ENCODE measurements around the gene FOXP1.

FOXP1 gene

DNA sequence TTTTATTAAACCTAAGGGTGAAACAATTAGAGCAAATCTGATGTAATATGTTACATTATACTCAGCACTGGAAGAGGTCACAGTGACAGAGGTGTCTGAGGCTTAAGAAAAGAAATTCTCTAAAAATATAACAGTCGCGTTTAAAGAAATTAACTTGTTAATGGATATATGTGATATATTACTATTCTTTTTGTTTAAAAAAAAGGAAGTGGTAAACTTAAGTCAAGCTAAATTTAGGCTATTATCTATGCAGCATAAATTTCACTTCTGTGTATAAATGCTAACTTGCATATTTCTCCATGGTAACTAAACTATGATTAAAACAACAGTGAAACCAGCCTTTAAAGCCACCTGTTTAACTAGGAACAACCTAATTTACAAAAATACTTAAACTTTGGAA, 191.3 kb downstream of the FOXP1 start:
- DNase-seq = no peak

- DNase-seq = no peak
These were observed 192.2 kb downstream of the FOXP1 start for GRCh38 chr3:71391361-71391760.

DNA sequence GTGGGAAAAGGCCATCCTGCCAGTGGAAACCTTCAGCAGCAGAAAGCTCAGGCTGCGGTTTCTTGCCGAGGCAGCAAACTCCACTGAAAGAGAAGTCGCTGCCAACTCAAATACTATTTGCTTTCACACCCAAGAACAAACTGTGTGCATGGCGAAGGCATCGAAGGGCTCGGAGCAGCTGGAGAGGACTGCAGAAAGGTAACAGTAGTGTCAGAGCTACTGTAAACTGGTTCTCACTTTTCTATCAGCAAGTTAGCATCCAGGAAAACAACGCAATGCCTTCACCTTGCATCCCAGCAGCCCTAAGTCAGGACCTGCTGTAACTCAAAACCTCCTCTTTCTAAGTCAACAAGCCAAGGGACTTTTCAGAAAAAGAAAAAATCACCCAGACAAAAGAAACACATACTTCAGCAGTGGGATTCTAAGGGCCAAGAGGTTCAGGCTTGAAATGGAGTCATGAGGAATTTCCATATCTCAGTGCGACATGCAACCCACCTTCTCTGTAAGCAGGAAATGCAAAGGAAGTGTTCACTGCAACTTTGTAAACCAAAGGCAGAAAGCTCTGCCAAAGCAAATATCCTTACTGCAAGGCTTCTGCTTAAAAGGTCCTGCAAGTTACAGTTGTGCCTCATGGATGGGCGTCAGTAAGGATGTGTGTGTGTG, 193.5 kb downstream of the FOXP1 start:
- no peak for DNase-seq

DNA sequence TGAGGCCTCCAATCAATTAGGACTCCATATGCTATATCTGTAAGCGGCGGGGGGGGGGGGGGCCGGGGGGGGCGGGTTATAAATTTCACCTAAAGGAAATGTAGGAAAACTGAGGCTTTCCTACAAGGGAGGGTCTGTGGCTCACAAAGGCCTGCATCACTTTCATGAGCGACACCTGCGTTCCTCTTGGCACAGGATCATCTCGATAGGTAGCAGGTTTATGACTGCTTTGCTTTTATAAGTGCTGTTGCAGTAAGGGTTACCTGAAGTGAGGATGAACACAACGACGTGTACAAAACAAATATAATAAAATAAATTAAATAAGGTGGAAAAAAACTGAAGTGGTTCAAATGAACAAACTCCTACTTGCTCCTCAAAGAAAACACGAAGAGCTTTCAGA, 194.3 kb downstream of the FOXP1 start:
- DNase-seq = no peak

- DNase-seq = no peak
These were observed 194.9 kb downstream of the FOXP1 start for GRCh38 chr3:71388535-71389120.

- DNase-seq = no peak
These were observed 195.9 kb downstream of the FOXP1 start for GRCh38 chr3:71387586-71387985.

DNA sequence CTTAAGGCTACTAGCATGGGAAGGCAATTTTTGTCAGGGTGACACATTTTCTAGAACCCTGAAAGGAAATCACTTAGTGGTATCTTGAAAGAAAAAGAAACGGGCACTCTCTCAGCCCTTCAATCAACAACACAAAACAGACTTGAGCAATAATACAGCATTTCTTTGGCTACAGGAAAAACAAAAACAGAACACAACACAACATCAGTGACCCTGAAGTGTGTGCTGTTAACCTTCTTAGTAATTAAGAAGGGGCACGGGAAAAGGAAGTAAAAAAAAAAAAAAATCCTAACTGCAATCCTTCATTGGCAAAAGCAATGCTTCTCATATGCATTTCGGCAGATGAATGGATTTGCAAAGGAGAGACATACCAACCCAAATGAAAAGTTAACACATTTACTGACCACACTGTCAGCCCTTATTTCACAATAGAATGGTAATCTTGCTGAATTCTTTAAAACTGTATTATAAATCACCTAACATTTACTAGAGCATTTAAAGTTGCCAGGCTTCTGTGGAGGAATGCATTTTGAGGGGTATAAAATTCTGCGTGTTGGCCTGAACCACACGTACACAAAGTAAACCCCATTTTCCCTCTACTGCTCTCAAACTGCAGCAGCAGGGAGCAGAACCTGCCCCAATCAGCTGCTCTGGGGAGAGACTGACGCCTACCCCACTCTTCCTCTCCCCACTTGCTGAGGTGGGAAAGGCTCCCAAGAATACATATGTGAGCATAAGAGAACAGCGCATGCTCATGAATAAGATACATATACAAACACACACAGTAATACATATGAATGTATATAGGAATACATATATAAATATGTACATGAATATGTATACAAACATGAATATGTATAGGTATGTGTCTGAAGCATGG, 198.5 kb downstream of the FOXP1 start:
- DNase-seq = no peak

GRCh38 chr3:71384388-71384787, 199.1 kb downstream of the FOXP1 start:
- no peak for DNase-seq

DNA sequence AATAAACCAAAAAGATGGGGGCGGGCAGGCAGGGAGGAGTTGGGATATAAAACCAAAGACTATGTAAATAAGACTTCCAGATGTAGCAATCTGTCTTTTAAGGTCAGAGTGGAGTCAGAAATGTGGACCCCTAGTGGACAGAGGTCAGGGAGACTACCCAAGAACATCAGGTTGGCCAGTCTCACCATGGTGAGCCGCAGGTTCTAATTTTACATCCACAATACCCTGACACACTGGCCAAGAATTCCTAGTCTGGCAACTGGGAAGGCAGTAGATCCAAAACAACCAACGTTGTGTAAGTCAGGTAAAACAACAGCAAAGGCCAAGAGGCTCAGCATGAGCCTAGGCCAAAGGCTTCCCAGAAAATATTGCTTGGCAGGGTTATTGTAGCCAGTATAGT, 203.4 kb downstream of the FOXP1 start:
- no peak for DNase-seq

GRCh38 chr3:71378509-71378908, 205.0 kb downstream of the FOXP1 start:
- DNase-seq = no peak

- no peak for DNase-seq
These were observed 206.6 kb downstream of the FOXP1 start for GRCh38 chr3:71376911-71377310.

GRCh38 chr3:71376503-71376902, 207.0 kb downstream of the FOXP1 start:
- DNase-seq = no peak

DNA sequence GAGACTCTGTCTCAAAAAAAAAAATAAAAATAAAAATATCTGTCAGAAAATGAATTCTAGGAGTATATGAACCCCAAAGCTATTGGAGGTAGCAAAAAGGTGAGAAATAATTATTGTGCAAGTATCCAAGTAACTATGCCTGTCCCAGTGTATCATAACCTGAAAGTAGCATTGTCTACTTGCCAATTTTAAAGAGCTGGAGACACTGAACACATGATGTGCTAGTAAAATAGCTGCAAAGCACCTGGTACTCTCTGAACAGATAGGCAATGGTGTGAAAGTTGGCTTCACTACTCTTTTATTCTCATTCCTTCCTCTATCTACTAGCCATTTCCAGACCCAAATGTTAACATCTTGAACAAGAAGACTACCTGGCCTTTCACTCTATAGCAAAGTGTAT, 208.9 kb downstream of the FOXP1 start:
- DNase-seq = no peak

DNA sequence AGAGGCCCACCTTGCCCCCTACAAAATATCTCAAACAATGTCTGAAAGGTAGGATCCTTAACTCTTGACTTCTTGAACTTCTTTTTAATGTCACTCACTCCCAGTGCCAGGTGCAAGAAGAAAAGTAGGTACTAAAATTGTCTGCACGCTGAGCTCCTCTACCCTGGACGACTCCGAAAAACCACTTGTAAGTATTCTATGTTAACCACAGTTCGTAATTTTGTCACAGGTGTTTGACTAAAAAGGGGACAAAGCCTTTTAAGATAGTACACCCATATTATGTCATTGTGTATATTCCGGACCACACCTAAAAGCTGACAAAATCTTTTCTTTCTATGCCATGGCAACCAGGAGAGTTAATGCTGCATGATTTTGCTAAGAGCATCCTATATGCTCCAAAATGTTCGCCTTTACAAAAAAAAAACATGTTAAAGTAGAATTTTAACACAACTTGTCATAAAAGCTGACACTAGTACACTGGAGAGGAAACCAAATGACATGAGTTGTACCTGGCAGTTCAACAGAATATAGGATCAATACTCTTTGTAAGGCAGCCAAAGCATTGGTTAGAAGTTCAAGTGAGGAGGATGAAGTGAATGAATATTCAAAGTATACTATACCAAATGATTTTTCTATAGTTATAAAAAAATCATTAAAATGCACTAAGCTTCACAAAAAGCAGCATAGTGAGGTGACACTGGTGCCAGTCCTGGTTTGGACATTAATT, 210.5 kb downstream of the FOXP1 start:
- no peak for DNase-seq

DNA sequence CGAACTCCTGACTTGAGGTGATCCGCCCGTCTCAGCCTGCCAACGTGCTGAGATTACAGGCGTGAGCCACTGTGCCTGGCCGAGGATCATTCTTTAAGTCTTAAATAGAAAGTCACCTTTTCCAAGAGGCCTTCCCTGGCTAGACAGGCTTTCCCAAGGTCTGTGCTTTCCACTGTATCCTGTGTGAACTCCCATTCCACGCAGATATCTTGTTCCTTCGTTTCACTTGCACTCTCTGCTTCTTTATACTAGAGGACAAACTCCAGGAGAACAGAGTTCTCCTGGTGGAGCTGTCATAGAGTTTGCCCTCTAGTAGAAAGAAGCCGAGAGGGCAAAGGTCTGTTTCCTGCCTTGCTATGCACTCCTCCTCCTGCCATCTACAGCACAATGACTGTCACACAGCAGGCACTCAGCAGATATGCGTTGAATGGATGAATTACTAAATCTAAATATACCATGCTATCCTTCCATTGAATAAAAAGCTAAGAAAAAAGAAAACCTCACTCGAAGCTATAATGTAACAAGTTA, 211.2 kb downstream of the FOXP1 start:
- no peak for DNase-seq

DNA sequence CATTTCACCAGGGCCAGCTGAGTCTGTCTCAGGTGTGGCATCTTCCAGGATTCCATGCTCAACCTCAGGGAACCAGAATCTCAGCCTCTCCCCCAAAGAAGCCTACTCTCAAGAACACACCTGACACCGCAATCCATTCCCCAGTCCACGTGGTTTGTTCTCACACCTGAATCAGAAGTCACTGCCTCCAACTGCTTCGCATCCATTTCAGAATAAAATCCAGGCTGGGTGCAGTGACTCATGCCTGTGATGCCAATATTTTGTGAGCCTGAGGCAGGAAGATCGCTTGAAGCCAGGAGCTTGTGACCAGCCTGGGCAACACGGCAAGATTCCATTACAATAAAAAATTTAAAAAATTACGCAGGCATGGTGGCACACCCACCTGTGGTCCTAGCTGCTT, 212.2 kb downstream of the FOXP1 start:
- DNase-seq = no peak

DNA sequence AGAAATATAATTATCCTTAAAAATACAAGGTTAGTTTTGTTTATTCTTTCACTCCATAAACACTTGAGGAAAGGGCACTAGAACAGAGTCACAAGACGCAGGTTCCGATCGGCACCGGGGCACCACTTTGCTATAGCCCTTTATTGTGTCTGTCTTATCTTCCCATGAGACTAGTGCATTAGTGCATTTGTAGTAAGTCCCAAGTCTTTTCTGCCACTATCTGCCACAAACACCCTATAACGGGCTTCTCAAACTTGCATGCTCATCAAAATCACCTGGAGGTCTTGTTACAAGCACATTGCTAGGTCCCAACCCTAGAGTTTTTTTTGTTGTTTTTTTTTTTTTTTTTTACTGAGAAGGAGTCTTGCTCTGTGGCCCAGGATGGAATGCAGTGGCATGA, 213.1 kb downstream of the FOXP1 start:
- no peak for DNase-seq

GRCh38 chr3:71369701-71370391, 213.7 kb downstream of the FOXP1 start:
- DNase-seq = no peak

DNA sequence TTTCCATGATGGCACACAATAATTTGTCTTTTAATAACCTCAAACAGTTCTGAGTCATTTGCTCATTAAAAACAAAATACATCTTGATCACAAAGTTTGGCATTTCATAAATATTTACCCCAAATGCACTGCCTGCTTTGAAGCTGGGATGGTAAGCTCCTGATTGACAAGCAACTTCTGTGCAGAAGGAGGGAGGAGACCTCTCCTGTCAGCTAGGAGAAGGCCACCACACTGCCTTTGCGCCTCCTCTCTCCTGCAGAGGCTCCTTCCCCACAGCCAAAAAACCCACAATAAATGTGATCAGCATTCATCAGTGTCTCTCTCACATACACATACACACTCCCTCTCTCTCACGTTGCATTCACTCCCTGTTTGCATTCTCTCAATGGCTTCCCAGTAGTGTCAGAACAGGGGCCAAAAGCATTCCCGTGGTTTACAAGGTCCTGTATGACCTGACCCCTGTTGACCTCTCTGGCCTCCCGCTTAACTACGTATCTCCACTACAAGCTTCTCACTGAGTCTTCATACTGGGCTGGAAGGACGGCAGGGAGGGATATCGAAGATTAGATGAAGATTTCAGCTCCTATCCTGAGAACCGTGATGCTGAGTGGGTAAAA, 216.4 kb downstream of the FOXP1 start:
- DNase-seq = no peak

DNA sequence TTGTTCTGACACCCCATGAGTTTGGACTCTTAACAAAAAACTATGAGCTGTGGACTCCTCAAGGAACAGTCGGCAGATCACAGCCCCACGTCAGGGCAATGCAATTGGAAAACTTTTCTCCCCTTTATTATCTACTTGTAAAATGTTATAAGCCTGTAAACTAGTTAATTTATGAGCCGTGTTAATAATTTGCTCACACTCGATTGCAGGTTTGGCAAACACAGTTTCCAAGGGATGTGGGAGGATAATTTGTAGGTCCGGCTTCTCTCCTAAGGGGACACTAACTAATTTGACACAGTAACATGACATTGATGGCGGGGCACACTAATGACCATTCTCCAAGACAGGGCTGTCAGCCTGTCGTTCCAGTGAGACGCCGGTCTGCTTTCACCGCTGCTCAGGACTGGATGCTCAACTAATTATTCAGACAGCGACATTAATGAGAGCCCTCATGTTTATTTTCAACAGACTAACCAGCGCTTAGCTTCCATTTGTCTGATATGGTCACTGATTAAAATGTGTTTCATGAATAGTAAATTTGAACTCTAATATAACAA, 222.1 kb downstream of the FOXP1 start:
- no peak for DNase-seq

- DNase-seq = no peak
These were observed 222.8 kb downstream of the FOXP1 start for GRCh38 chr3:71360764-71361163.

- no peak for DNase-seq
These were observed 223.3 kb downstream of the FOXP1 start for GRCh38 chr3:71360180-71360579.
